Activated CD4-positive, alpha-beta T cell treated with anti-CD3 and anti-CD28 coated beads, Interleukin-2, amount 50 U/mL, for 48 hours (primary cell): ENCODE data around the gene TCEA3.

ENCODE experiments used
- DNase-seq, 2 experiments: peaks; one replicate each; pipeline ENCODE4 v3.0.0-alpha.2; 2020

TCEA3 gene

GRCh38 chr1:23362218-23362713, 62.3 kb downstream of the TCEA3 start:
- peak in 1 of 2 experiments; percentile 11 for DNase-seq

- no peak for DNase-seq
These were observed 66.2 kb downstream of the TCEA3 start for GRCh38 chr1:23358310-23358875.

- no peak for DNase-seq
These were observed 67.2 kb downstream of the TCEA3 start for GRCh38 chr1:23357138-23357908.

GRCh38 chr1:23356471-23357137, 67.9 kb downstream of the TCEA3 start:
- DNase-seq = no peak

- DNase-seq = no peak
These were observed 70.3 kb downstream of the TCEA3 start for GRCh38 chr1:23354245-23354644.

GRCh38 chr1:23352096-23352695, 72.4 kb downstream of the TCEA3 start:
- DNase-seq = no peak

GRCh38 chr1:23345920-23346319, 78.6 kb downstream of the TCEA3 start:
- DNase-seq = no peak

- DNase-seq = no peak
These were observed 79.5 kb downstream of the TCEA3 start for GRCh38 chr1:23344987-23345472.

- DNase-seq = peak; percentile 99 to 100
These were observed 80.2 kb downstream of the TCEA3 start, which contains the start of gene HNRNPR for GRCh38 chr1:23344111-23344986. Gene HNRNPR, minus strand, starts transcription at chr1:23344284. Its CDS starts 3,276 bp downstream, at chr1:23341008.

GRCh38 chr1:23343221-23344110, 81.1 kb downstream of the TCEA3 start:
- DNase-seq = peak; percentile 65 to 74

GRCh38 chr1:23341931-23342692, 82.4 kb downstream of the TCEA3 start:
- no peak for DNase-seq

GRCh38 chr1:23339632-23340031, 84.9 kb downstream of the TCEA3 start:
- no peak for DNase-seq

- DNase-seq = no peak
These were observed 86.7 kb downstream of the TCEA3 start for GRCh38 chr1:23337869-23338268.

GRCh38 chr1:23331713-23332112, 92.8 kb downstream of the TCEA3 start:
- no peak for DNase-seq
